GM11168 (cell line): ENCODE measurements around the gene ALDH8A1.

Experiments used
- in situ Hi-C: fragments of 300-500 bp; cut with MboI; formaldehyde crosslinking; loops from one replicate; pipeline ENCODE4 v1.12.0; 2022; ENCODE audit warnings: low sequenced_read_pairs; ENCODE audit not compliant: unreplicated experiment

The ALDH8A1 gene

GRCh38 chr6:134949927-134950326 lies at the start of gene ALDH8A1:
TSS of gene ALDH8A1 (minus strand) at chr6:134950101. CDS start at chr6:134950053, 48 bp downstream.
- in situ Hi-C loops, result loop anchor here (5.0 kb wide), 1 partner anchor 783 kb away; no protein-coding TSS in a partner anchor

GRCh38 chr6:134999107-134999506 lies 49.2 kb upstream of the ALDH8A1 start:
- in situ Hi-C loops, result no loop called here

- in situ Hi-C loops, result no loop called here
These were observed 47.5 kb upstream of the ALDH8A1 start for GRCh38 chr6:134997133-134997995.

- in situ Hi-C loops, result no loop called here
These were observed 45.6 kb upstream of the ALDH8A1 start for GRCh38 chr6:134995536-134995935.

GRCh38 chr6:134994431-134994830 lies 44.5 kb upstream of the ALDH8A1 start:
- in situ Hi-C loops, result no loop called here

- in situ Hi-C loops, result no loop called here
These were observed 42.3 kb upstream of the ALDH8A1 start for GRCh38 chr6:134992155-134992554.

GRCh38 chr6:134990262-134990661 lies 40.4 kb upstream of the ALDH8A1 start:
- in situ Hi-C loops, result no loop called here

GRCh38 chr6:134984821-134985220 lies 34.9 kb upstream of the ALDH8A1 start:
- in situ Hi-C loops, result no loop called here

GRCh38 chr6:134983823-134984222 lies 33.9 kb upstream of the ALDH8A1 start:
- in situ Hi-C loops, result no loop called here

GRCh38 chr6:134982161-134982560 lies 32.3 kb upstream of the ALDH8A1 start:
- in situ Hi-C loops, result no loop called here

GRCh38 chr6:134980846-134981245 lies 30.9 kb upstream of the ALDH8A1 start:
- in situ Hi-C loops, result no loop called here

- in situ Hi-C loops, result no loop called here
These were observed 29.2 kb upstream of the ALDH8A1 start for GRCh38 chr6:134979142-134979541.

- in situ Hi-C loops, result no loop called here
These were observed 24.5 kb upstream of the ALDH8A1 start for GRCh38 chr6:134974370-134974769.

- in situ Hi-C loops, result no loop called here
These were observed 17.8 kb upstream of the ALDH8A1 start for GRCh38 chr6:134967711-134968110.

- in situ Hi-C loops, result no loop called here
These were observed 14.7 kb upstream of the ALDH8A1 start for GRCh38 chr6:134964451-134965203.

GRCh38 chr6:134962421-134962820 lies 12.5 kb upstream of the ALDH8A1 start:
- in situ Hi-C loops, result no loop called here

GRCh38 chr6:134961366-134961765 lies 11.5 kb upstream of the ALDH8A1 start:
- in situ Hi-C loops, result no loop called here

- in situ Hi-C loops, result no loop called here
These were observed 9.7 kb upstream of the ALDH8A1 start for GRCh38 chr6:134959603-134960002.

GRCh38 chr6:134956676-134957075 lies 6.8 kb upstream of the ALDH8A1 start:
- in situ Hi-C loops, result no loop called here

- in situ Hi-C loops, result no loop called here
These were observed 6.1 kb upstream of the ALDH8A1 start for GRCh38 chr6:134956032-134956431.

- in situ Hi-C loops, result no loop called here
These were observed 4.5 kb upstream of the ALDH8A1 start for GRCh38 chr6:134954272-134955000.
